Measurements from ENCODE around the gene INKA2. TPM values are rescaled to one million over a fixed set of nuclear protein-coding genes. Genes with fewer than 3 reads are reported as not detected.

Gene INKA2
- total and polyA plus RNA-seq, 10 of the 15 experiments (the other 5 are each of a cell fraction or from before 2014, with no cell fraction given) = 0.38 to 5.1 (median 1.3) TPM; not detected in 1

DNA sequence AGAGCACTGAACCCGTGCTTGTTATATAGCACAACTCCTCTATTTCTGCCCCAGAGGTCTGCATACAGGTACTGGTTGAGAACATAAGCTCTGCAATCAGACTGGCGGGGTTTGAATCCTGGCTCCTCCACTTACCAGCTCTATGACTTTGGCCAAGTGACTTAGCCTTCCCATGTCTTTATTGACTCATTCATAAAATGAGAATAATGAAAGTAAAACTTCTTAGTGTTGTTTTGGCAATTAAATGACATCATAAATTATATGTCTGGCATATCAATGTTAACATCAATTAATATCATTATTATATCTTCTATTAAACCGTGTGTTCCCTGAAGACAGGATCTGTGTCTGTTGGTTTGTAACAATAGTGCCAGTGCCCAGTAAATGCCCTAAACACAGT is 4.3 kb downstream of the INKA2 start (continued):
- TF ChIP-seq, protein P1, sequence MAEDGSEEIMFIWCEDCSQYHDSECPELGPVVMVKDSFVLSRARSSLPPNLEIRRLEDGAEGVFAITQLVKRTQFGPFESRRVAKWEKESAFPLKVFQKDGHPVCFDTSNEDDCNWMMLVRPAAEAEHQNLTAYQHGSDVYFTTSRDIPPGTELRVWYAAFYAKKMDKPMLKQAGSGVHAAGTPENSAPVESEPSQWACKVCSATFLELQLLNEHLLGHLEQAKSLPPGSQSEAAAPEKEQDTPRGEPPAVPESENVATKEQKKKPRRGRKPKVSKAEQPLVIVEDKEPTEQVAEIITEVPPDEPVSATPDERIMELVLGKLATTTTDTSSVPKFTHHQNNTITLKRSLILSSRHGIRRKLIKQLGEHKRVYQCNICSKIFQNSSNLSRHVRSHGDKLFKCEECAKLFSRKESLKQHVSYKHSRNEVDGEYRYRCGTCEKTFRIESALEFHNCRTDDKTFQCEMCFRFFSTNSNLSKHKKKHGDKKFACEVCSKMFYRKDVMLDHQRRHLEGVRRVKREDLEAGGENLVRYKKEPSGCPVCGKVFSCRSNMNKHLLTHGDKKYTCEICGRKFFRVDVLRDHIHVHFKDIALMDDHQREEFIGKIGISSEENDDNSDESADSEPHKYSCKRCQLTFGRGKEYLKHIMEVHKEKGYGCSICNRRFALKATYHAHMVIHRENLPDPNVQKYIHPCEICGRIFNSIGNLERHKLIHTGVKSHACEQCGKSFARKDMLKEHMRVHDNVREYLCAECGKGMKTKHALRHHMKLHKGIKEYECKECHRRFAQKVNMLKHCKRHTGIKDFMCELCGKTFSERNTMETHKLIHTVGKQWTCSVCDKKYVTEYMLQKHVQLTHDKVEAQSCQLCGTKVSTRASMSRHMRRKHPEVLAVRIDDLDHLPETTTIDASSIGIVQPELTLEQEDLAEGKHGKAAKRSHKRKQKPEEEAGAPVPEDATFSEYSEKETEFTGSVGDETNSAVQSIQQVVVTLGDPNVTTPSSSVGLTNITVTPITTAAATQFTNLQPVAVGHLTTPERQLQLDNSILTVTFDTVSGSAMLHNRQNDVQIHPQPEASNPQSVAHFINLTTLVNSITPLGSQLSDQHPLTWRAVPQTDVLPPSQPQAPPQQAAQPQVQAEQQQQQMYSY (CRISPR knock-in tag; IDR thresholded peaks at IDR 0.05) = no peak
- TF ChIP-seq CHD4 (IDR thresholded peaks at IDR 0.05) (no peak), RFX5 (IDR thresholded peaks at IDR 0.05; ENCODE audit: low read depth, low read length) (no peak)
- TF ChIP-seq, protein P2, sequence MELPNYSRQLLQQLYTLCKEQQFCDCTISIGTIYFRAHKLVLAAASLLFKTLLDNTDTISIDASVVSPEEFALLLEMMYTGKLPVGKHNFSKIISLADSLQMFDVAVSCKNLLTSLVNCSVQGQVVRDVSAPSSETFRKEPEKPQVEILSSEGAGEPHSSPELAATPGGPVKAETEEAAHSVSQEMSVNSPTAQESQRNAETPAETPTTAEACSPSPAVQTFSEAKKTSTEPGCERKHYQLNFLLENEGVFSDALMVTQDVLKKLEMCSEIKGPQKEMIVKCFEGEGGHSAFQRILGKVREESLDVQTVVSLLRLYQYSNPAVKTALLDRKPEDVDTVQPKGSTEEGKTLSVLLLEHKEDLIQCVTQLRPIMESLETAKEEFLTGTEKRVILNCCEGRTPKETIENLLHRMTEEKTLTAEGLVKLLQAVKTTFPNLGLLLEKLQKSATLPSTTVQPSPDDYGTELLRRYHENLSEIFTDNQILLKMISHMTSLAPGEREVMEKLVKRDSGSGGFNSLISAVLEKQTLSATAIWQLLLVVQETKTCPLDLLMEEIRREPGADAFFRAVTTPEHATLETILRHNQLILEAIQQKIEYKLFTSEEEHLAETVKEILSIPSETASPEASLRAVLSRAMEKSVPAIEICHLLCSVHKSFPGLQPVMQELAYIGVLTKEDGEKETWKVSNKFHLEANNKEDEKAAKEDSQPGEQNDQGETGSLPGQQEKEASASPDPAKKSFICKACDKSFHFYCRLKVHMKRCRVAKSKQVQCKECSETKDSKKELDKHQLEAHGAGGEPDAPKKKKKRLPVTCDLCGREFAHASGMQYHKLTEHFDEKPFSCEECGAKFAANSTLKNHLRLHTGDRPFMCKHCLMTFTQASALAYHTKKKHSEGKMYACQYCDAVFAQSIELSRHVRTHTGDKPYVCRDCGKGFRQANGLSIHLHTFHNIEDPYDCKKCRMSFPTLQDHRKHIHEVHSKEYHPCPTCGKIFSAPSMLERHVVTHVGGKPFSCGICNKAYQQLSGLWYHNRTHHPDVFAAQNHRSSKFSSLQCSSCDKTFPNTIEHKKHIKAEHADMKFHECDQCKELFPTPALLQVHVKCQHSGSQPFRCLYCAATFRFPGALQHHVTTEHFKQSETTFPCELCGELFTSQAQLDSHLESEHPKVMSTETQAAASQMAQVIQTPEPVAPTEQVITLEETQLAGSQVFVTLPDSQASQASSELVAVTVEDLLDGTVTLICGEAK (IDR thresholded peaks at IDR 0.05; ENCODE audit: borderline replicate concordance) = no peak
